GM23338 (cell line): ENCODE results near the gene TMEM63C. TPM values are rescaled to one million over a fixed set of nuclear protein-coding genes. Genes with fewer than 3 reads are reported as not detected.

Experiments
- ATAC-seq: fragments of 200-7000 bp; cut with Tn5 transposase; 3 replicates; pipeline ENCODE4 v1.9.1; 2020
- DNase-seq: peaks from one replicate; pipeline ENCODE4 v3.0.0-alpha.2; 2015; ENCODE audit warnings: low spot score
- H2AFZ ChIP-seq: fragments of 200-600 bp; sonication (generic); 2 replicates; pipeline ENCODE4 v1.8.0; 2016; ENCODE audit warnings: antibody characterized with exemption, mild to moderate bottlenecking, moderate library complexity
- H3F3A ChIP-seq: fragments of 200-600 bp; sonication (generic); replicated peaks from 2 replicates; pipeline ENCODE4 v1.8.0; 2017; ENCODE audit warnings: antibody characterized with exemption, mixed run types, low read depth
- H3K27ac ChIP-seq: fragments of 200-600 bp; sonication (generic); 2 replicates; pipeline ENCODE4 v1.6.1; 2016; ENCODE audit warnings: low read depth
- H3K27me3 ChIP-seq: fragments of 200-600 bp; sonication (generic); 2 replicates; pipeline ENCODE4 v1.8.0; 2016; ENCODE audit warnings: mild to moderate bottlenecking, mixed run types, moderate library complexity; ENCODE audit not compliant: insufficient read depth
- H3K36me3 ChIP-seq: fragments of 200-600 bp; sonication (generic); 2 replicates; pipeline ENCODE4 v1.8.0; 2016; ENCODE audit warnings: mild to moderate bottlenecking; ENCODE audit not compliant: insufficient read depth
- H3K4me1 ChIP-seq: fragments of 200-600 bp; sonication (generic); 2 replicates; pipeline ENCODE4 v1.8.0; 2016; ENCODE audit warnings: mild to moderate bottlenecking, moderate library complexity; ENCODE audit not compliant: insufficient read depth
- H3K4me2 ChIP-seq: fragments of 200-600 bp; sonication (generic); 2 replicates; pipeline ENCODE4 v1.7.1; 2017; ENCODE audit warnings: mixed run types
- H3K4me3 ChIP-seq: fragments of 200-600 bp; sonication (generic); 2 replicates; pipeline ENCODE4 v1.6.1; 2016; ENCODE audit warnings: mixed run types
- H3K79me2 ChIP-seq: fragments of 200-600 bp; sonication (generic); replicated peaks from 2 replicates; pipeline ENCODE4 v1.8.0; 2017; ENCODE audit warnings: mild to moderate bottlenecking; ENCODE audit not compliant: insufficient read depth
- H3K9me2 ChIP-seq: fragments of 200-600 bp; sonication (generic); 2 replicates; pipeline ENCODE4 v1.8.0; 2017; ENCODE audit not compliant: insufficient read depth
- H4K20me1 ChIP-seq: fragments of 200-600 bp; sonication (generic); replicated peaks from 2 replicates; pipeline ENCODE4 v1.8.0; 2017; ENCODE audit warnings: mild to moderate bottlenecking; ENCODE audit not compliant: insufficient read depth
- H3K27ac Mint-ChIP-seq: 2 replicates; pipeline ENCODE4 v1.8.0; 2020; ENCODE audit warnings: inconsistent platforms, mild to moderate bottlenecking, moderate library complexity, mixed read lengths
- H3K27me3 Mint-ChIP-seq: 3 replicates; pipeline ENCODE4 v1.8.0; 2022; ENCODE audit warnings: low read depth, mild to moderate bottlenecking, moderate library complexity, mixed read lengths, inconsistent platforms; ENCODE audit not compliant: insufficient read depth, poor library complexity
- H3K36me3 Mint-ChIP-seq: 3 replicates; pipeline ENCODE4 v1.8.0; 2021; ENCODE audit warnings: low read depth, mild to moderate bottlenecking, inconsistent platforms, moderate library complexity, mixed read lengths
- H3K4me1 Mint-ChIP-seq: 3 replicates; pipeline ENCODE4 v1.8.0; 2020; ENCODE audit warnings: mild to moderate bottlenecking, inconsistent platforms, mixed read lengths
- H3K4me3 Mint-ChIP-seq: 3 replicates; pipeline ENCODE4 v1.8.0; 2021; ENCODE audit warnings: moderate library complexity, mild to moderate bottlenecking, inconsistent platforms, mixed read lengths
- H3K9me3 Mint-ChIP-seq: 3 replicates; pipeline ENCODE4 v1.8.0; 2020; ENCODE audit warnings: moderate library complexity, mild to moderate bottlenecking, inconsistent platforms, mixed read lengths
- CREB1 ChIP-seq: fragments of 250-450 bp; sonication (Bioruptor Pico); IDR thresholded peaks from 2 replicates; pipeline ENCODE4 v1.5.0; 2020; ENCODE audit warnings: low read depth, mild to moderate bottlenecking, moderate library complexity
- EZH2 ChIP-seq: fragments of 200-600 bp; sonication (generic); IDR thresholded peaks from one replicate; pipeline ENCODE4 v1.8.0; 2017; ENCODE audit warnings: antibody characterized with exemption, mild to moderate bottlenecking, low read depth; ENCODE audit not compliant: unreplicated experiment
- NANOG ChIP-seq: IDR thresholded peaks from 2 replicates; pipeline ENCODE4 v1.6.1; 2016; ENCODE audit warnings: antibody characterized with exemption, borderline replicate concordance
- POLR2AphosphoS5 ChIP-seq: IDR thresholded peaks from 2 replicates; pipeline ENCODE4 v1.6.1; 2016; ENCODE audit warnings: antibody characterized with exemption, low read depth
- ZNF331 ChIP-seq: fragments of 250-450 bp; sonication (Bioruptor Pico); IDR thresholded peaks from 2 replicates; pipeline ENCODE4 v1.5.0; 2020; ENCODE audit warnings: low read depth, mild to moderate bottlenecking, moderate library complexity
- polyA plus RNA-seq: library from polyadenylated mRNA; unstranded; fragments of >200 nt; fragmentation: Nextera tagmentation; extraction: Ambion mirVana; gene quantifications from 2 replicates; pipeline ENCODE4 v1.2.1, GENCODE V29; 2016
- total RNA-seq: library from RNA; depleted of rRNA; stranded (reverse); fragments of >200 nt; shearing (Covaris generic); gene quantifications from 2 replicates; pipeline ENCODE4 v1.2.3, GENCODE V29; 2014
- TF ChIP-seq, protein P1 (sequence below), 2 experiments: fragments of 200-600 bp in 1 of 2; sonication (generic) in 1 of 2; conservative IDR thresholded peaks; 2 replicates each; pipeline versions ENCODE4 v1.5.1 to v1.6.1; 2016 to 2017; ENCODE audit warnings: antibody characterized with exemption in 2 of 2, low read depth in 2 of 2, mild to moderate bottlenecking in 2 of 2, moderate library complexity in 1 of 2
- TF ChIP-seq, protein P2 (sequence below): fragments of 250-450 bp; sonication (Bioruptor Pico); IDR thresholded peaks from 2 replicates; pipeline ENCODE4 v1.5.0; 2020; ENCODE audit warnings: mild to moderate bottlenecking, moderate library complexity
- TF ChIP-seq, protein P3 (sequence below): IDR thresholded peaks from 2 replicates; pipeline ENCODE4 v1.6.1; 2016; ENCODE audit warnings: antibody characterized with exemption

The TMEM63C gene
- total and polyA plus RNA-seq, 2 experiments from 2014 or later, result 2.1 to 6.3 TPM

DNA sequence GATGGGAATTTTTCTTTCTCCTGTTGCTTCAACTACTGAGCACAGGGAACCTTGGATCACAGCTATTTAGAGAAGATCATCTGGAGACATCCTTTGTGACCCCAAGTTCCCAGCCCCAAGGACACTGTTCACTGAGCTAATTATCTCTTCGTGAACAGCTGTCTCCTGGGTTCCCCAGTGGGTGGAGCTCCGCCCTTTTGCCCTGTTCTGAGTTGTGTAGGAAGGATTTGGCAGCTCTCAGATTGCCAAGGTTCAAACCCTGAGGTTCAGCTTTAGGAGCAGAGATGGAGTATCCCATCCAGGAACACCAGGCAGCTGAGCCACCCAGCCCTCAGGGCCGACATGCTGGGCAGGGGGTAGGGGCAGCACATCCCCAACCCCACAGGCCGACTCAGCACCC, 57.4 kb downstream of the TMEM63C start:
- no peaks in the 10 kb centered on the region for H3K4me1 Mint-ChIP-seq
- H3K9me3 Mint-ChIP-seq, result no peaks in the 10 kb centered on the region
- Histone ChIP-seq H3K27me3 (no peaks in the 10 kb centered on the region), H3K9me2 (no peaks in the 10 kb centered on the region), H4K20me1 (no peaks in the 10 kb centered on the region), H3K36me3 (no peaks in the 10 kb centered on the region), H3K4me2 (no peak overlapping the region), H3K4me1 (no peaks in the 10 kb centered on the region), H3K27ac (no peak overlapping the region), H3K79me2 (no peaks in the 10 kb centered on the region), H3F3A (no peaks in the 10 kb centered on the region), H3K4me3 (no peak overlapping the region), H2AFZ (no peak overlapping the region)
- H3K4me3 Mint-ChIP-seq, result no peak overlapping the region
- DNase-seq, result no peak
- H3K36me3 Mint-ChIP-seq, result no peaks in the 10 kb centered on the region
- no peak for ATAC-seq
- H3K27me3 Mint-ChIP-seq, result peaks cover 7% of the 10 kb centered on the region
- TF ChIP-seq, protein P1, sequence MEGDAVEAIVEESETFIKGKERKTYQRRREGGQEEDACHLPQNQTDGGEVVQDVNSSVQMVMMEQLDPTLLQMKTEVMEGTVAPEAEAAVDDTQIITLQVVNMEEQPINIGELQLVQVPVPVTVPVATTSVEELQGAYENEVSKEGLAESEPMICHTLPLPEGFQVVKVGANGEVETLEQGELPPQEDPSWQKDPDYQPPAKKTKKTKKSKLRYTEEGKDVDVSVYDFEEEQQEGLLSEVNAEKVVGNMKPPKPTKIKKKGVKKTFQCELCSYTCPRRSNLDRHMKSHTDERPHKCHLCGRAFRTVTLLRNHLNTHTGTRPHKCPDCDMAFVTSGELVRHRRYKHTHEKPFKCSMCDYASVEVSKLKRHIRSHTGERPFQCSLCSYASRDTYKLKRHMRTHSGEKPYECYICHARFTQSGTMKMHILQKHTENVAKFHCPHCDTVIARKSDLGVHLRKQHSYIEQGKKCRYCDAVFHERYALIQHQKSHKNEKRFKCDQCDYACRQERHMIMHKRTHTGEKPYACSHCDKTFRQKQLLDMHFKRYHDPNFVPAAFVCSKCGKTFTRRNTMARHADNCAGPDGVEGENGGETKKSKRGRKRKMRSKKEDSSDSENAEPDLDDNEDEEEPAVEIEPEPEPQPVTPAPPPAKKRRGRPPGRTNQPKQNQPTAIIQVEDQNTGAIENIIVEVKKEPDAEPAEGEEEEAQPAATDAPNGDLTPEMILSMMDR (conservative IDR thresholded peaks at IDR 0.05; ENCODE audit: low read depth in 2 of 2), result no peak
- TF ChIP-seq CREB1 (CRISPR knock-in tag), result no peak
- TF ChIP-seq EZH2, result no peak
- TF ChIP-seq, protein P2, sequence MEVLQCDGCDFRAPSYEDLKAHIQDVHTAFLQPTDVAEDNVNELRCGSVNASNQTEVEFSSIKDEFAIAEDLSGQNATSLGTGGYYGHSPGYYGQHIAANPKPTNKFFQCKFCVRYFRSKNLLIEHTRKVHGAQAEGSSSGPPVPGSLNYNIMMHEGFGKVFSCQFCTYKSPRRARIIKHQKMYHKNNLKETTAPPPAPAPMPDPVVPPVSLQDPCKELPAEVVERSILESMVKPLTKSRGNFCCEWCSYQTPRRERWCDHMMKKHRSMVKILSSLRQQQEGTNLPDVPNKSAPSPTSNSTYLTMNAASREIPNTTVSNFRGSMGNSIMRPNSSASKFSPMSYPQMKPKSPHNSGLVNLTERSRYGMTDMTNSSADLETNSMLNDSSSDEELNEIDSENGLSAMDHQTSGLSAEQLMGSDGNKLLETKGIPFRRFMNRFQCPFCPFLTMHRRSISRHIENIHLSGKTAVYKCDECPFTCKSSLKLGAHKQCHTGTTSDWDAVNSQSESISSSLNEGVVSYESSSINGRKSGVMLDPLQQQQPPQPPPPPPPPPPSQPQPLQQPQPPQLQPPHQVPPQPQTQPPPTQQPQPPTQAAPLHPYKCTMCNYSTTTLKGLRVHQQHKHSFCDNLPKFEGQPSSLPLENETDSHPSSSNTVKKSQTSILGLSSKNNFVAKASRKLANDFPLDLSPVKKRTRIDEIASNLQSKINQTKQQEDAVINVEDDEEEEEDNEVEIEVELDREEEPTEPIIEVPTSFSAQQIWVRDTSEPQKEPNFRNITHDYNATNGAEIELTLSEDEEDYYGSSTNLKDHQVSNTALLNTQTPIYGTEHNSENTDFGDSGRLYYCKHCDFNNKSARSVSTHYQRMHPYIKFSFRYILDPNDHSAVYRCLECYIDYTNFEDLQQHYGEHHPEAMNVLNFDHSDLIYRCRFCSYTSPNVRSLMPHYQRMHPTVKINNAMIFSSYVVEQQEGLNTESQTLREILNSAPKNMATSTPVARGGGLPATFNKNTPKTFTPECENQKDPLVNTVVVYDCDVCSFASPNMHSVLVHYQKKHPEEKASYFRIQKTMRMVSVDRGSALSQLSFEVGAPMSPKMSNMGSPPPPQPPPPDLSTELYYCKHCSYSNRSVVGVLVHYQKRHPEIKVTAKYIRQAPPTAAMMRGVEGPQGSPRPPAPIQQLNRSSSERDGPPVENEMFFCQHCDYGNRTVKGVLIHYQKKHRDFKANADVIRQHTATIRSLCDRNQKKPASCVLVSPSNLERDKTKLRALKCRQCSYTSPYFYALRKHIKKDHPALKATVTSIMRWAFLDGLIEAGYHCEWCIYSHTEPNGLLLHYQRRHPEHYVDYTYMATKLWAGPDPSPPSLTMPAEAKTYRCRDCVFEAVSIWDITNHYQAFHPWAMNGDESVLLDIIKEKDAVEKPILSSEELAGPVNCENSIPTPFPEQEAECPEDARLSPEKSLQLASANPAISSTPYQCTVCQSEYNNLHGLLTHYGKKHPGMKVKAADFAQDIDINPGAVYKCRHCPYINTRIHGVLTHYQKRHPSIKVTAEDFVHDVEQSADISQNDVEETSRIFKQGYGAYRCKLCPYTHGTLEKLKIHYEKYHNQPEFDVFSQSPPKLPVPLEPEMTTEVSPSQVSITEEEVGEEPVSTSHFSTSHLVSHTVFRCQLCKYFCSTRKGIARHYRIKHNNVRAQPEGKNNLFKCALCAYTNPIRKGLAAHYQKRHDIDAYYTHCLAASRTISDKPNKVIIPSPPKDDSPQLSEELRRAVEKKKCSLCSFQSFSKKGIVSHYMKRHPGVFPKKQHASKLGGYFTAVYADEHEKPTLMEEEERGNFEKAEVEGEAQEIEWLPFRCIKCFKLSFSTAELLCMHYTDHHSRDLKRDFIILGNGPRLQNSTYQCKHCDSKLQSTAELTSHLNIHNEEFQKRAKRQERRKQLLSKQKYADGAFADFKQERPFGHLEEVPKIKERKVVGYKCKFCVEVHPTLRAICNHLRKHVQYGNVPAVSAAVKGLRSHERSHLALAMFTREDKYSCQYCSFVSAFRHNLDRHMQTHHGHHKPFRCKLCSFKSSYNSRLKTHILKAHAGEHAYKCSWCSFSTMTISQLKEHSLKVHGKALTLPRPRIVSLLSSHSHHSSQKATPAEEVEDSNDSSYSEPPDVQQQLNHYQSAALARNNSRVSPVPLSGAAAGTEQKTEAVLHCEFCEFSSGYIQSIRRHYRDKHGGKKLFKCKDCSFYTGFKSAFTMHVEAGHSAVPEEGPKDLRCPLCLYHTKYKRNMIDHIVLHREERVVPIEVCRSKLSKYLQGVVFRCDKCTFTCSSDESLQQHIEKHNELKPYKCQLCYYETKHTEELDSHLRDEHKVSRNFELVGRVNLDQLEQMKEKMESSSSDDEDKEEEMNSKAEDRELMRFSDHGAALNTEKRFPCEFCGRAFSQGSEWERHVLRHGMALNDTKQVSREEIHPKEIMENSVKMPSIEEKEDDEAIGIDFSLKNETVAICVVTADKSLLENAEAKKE (CRISPR knock-in tag), result no peak
- no peak for TF ChIP-seq ZNF331
- TF ChIP-seq NANOG, result no peak
- TF ChIP-seq, protein P3, sequence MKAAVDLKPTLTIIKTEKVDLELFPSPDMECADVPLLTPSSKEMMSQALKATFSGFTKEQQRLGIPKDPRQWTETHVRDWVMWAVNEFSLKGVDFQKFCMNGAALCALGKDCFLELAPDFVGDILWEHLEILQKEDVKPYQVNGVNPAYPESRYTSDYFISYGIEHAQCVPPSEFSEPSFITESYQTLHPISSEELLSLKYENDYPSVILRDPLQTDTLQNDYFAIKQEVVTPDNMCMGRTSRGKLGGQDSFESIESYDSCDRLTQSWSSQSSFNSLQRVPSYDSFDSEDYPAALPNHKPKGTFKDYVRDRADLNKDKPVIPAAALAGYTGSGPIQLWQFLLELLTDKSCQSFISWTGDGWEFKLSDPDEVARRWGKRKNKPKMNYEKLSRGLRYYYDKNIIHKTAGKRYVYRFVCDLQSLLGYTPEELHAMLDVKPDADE, result no peak
- TF ChIP-seq POLR2AphosphoS5, result no peak
- no peak overlapping the region for H3K27ac Mint-ChIP-seq
